ENCODE data around the gene EYS.

- TF ChIP-seq POLR2AphosphoS5 (IDR thresholded peaks at IDR 0.05; ENCODE audit: borderline replicate concordance, low read depth, low read length) (no peak), EZH2 (IDR thresholded peaks at IDR 0.05) (no peak)
Observed at GRCh38 chr6:65229825-65230224, 477.2 kb downstream of the EYS start.

All from SK-N-MC (cell line).